ENCODE measurements around the gene PNPLA1. TPM values are rescaled to one million over a fixed set of nuclear protein-coding genes. Genes with fewer than 3 reads are reported as not detected.

PNPLA1 gene
- total RNA-seq, 1 donor from 2014 or later, result not detected

DNA sequence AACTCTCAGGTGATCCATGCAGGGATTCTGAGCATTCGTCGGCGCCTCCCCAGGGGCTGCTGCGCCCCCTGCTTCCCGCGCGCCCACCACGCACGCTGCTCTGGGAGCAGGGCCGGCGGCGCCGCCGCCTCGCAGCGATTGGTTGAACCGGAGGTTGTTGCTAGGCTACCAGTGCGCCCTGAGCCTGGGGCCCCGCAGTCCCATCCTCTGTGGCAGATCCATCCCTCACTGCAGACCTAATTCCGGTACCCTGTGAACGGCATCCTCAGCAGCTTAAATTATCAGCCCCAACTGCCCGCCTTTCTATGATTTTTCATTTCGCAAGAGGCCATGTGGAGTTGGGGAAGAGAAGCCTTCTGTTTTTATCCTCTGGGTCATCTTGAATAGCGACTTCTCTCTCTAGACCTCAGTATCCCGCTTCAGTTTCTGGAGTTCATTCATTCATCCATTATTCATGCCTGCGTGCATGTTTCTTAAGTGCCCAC, 15.4 kb downstream of the PNPLA1 start:
- intact Hi-C loops (cut with micrococcal nuclease), result no loop called here

DNA sequence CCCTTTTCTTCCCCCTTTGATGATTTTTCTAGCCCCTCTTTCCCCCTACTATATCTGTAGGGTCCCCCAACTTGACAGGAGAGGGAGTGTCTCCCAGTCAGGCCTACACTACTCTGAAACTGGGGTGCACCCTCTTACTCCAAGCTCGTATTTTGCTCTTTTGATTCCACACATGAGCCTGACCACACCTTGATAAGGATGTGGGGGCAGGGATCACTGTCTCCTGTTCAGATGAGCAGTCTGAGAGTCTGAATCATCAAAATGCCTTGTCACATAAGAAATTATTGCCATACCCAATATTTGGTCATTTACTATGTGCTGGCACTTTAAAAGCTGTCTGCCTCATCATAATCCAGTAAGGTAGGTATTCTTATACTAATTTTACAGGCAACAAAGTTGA, 15.9 kb downstream of the PNPLA1 start:
- intact Hi-C loops (cut with micrococcal nuclease), result no loop called here

DNA sequence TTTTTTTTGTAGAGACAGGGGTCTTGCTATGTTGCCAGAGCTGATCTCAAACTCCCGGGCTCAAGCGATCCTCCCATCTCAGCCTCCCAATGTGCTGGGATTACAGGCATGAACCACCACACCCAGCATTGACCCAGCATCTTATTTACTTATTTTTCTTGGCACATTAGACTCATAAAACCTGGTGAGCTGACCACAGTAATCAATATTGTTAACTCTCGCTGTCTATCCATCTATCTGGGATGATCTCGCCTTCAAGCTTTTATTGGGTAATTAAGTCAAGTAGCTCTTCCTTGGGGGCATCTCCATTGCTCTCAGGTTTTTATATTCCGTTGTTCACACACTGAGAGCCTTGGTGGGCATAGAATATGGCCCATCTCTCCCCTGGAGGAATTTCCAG, 17.0 kb downstream of the PNPLA1 start:
- intact Hi-C loops (cut with micrococcal nuclease), result no loop called here

DNA sequence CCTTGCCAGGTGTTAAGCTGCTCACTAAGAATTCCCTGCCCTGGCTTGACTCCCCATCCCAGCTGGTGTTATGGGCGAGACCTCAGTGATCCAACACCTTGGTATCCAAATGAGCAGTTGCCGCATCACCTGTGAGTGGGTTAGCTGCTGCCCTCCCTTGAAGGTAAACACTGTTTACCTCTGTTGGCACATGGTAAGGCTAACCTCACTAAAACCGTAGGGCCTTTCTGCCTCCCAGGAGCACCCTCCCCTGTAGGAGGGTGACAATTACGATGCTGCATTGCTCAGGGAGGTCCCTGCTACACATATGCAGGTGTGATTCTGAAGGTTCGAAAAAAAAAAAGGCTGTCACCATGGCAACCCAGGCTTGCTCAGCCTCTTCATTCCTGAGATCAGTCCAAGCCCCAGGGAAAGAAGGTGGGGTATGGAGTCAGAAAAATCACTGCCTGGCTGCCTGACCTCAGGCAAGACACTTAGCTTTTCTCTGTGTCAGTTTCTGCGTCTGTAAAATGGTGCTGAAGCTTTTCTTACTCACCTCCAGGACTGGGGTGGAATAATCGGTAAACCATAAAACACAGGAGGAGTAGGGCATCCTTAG, 19.5 kb downstream of the PNPLA1 start:
- intact Hi-C loops (cut with micrococcal nuclease), result no loop called here

DNA sequence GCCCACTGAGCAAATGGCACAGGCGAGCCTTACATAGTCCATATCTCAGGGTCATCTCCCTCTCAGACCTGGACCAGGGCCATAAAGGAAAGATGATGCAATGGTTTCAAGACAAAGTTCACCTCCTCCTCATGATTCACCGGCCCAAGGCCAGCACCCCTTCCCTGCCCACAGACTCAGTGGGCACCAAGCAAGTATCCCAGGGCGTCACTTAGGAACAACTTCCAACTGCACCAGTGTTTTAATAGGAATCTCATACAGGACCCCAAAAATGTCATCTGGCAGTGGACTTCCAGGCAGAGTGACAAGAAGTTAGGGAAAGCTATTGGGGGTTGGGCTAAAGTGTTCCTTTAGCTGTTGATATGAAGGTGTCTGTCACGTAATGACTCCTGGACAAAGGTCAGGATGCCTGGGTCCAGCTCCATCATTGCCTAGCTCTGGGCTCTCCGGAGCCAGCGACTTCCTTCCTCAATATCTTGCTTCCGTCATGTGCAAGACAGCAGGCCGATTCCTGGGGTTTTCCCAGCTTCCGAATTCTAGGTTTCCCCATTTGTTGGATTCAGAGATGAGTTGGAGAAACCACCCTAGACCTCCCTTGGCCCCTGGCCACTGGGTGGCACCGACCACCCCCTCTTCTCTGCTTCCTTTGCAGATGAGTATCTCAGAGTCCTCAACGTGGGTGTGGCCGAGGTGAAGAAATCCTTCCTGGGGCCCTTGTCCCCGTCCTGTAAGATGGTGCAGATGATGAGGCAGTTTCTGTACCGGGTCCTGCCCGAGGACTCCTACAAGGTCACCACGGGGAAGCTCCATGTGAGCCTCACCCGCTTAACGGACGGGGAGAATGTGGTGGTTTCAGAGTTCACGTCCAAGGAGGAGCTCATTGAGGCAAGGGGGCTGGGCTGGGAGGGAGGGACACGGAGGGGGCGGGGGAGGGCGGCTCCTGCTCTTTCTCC, 21.1 kb downstream of the PNPLA1 start:
- intact Hi-C loops (cut with micrococcal nuclease), result no loop called here

DNA sequence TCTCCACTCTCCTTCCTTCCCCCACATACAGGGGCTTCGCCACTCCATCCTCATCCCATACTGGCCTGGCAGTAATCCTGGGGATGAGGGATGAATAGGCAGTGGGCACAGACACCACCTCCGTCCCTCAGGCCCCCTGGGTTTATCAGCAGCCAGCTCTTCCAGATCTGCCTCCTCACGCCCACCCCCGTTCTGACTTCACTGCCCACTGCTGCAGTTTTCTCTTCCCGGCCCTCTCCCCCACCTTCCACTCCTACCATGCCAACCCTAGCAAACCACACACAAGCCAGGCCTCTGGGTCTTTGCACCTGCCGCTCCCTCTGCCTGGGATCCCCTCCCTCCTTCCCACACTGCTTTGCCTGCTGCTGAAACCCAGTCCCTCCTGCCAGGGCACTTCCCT, 22.3 kb downstream of the PNPLA1 start:
- intact Hi-C loops (cut with micrococcal nuclease), result no loop called here

DNA sequence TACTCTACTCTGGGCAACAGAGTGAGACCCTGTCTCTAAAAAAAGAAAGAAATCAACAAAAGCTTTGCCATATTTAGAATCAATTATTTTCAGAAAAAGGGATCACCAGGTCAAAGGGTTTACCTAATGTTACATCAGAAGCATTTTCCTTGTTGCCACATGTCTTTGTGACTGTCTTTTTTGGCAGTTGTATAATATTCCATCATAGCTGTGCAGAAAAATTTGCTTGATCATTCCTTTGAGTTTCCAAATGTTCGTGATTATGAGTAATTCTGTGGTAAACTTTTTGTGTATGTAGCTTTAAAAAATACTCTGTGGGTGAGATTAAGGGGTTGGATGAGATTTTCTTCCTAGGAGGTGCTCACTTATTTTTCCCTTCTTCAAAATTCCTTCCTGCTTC, 26.4 kb downstream of the PNPLA1 start:
- intact Hi-C loops (cut with micrococcal nuclease), result no loop called here

DNA sequence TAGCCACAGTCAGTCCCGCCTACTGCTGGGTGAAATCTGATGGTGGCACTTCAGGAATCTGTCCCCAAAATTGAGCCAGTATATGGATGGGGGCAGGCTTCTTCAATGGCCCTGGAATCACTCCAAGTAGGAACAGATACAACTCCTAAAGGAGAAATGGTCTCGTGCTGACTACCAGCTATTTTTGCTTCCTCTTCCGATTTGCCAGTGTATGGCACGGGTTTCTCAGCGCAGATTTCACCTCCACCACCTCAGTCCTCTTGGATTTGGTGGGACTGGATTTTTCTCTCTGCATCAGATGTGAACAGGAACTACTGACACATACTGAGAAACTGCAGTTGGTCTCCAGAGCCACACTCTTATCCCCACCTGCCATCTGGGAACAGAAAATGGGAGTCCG, 27.2 kb downstream of the PNPLA1 start:
- intact Hi-C loops (cut with micrococcal nuclease), result no loop called here

DNA sequence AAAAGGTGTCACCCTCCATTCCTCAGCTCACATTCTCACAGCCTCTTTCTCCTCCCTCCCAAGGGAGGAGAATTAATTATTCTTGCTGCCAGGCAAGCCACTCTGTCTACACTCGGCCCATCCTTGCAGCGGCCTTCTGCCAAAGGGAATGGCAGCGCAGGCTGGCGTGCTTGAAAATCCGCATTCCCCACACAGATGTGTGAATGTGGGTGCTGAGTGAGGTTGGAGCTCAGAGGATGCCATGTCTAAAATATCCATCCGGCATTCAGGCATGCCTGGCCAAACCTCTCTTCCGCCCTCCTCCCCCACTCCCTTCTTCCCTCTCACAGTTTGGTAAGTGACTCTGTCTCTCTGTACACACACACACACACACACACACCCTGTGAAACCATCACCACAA, 27.7 kb downstream of the PNPLA1 start:
- intact Hi-C loops (cut with micrococcal nuclease), result no loop called here

DNA sequence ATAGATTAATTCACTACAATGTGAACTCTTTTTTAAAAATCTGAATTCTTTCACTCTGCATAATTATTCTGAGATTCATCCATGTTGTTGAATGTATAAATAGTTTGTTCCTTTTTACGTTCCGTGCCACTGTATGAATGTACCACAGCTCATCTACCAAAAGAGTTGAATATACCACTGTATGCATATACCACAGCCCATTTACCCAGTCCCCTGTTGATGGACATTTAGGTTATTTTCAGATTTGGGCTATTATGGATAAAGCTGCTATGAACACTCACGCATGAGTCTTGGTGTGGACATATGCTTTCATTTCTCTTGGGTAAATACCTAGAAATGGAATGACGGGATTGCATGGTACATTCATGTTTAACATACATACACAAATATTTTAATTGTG, 28.2 kb downstream of the PNPLA1 start:
- intact Hi-C loops (cut with micrococcal nuclease), result no loop called here

DNA sequence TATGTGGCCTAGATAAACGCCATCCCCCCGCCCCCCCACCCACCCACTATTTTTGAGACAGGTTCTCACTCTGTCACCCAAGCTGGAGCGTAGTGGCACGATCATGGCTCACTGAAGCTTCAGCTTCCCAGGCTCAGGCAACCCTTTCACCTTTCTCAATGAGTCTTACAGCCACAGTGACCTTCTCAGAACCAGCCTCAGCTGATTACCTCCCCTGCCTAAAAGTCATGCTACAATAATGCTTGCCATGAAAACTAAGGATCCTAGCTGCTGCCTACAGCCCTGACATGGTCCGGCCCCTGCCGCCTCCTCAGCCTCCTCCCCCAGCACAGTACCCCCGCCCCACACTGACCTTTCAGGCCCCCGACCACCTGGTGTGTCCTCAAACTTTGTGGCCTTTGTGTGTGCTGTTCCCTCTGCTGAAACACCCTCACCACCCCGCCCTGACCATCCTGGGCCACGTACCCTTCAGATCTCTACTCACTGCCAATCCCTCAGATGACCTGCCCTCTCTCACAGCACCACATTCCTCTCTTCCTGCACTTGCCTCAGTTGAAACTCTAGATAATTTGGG, 31.3 kb downstream of the PNPLA1 start:
- intact Hi-C loops (cut with micrococcal nuclease), result no loop called here

DNA sequence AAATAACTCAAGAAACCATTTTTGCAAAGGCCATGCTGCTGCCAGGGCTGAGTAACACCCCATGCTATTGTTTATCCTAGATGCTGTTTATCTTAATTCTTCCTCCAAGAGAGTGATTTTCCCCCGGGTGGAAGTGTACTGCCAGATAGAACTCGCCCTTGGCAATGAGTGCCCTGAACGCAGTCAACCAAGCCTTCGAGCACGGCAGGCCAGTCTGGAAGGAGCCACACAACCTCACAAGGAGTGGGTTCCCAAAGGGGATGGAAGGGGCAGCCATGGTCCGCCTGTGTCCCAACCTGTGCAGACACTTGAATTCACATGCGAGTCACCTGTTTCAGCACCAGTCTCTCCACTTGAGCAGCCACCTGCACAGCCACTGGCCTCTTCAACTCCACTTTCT, 31.9 kb downstream of the PNPLA1 start:
- intact Hi-C loops (cut with micrococcal nuclease), result loop anchor here (1.0 to 2.0 kb wide), 6 partner anchors 36 to 274 kb away; partner anchors contain the start of genes BRPF3 and MAPK14

DNA sequence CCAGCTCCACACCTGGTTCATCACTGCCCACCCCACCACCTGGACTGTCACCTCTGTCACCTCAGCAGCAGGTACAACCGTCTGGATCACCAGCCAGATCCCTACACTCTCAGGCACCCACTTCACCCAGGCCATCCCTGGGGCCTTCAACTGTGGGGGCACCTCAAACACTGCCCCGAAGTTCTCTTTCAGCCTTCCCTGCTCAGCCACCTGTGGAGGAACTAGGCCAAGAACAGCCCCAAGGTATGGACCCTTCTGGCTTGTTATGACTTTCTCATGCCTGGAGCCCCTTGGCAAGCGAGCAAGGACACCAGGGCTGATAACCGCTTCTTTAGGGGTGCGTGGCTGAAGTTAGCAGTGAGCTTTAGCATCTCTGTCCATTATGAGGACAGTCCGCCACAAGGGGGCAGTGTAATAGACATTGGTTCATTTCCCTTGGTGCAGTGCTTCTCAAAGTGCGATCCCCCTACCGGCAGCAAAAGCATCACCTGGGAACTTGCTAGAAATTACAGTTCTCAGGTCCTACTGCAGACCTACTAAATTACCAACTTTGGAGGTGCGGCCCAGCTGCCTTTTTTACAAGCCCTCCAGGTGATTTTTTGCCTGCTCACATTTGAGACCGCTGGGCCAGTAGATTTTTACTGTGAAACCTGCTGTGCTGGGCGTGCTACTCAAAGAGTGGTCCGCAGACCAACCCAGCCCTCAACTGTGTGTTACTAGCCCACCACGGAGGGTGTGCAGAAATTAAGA, 32.5 kb downstream of the PNPLA1 start:
- intact Hi-C loops (cut with micrococcal nuclease), result loop anchor here (1.0 to 2.0 kb wide), 6 partner anchors 35 to 275 kb away; partner anchors contain the start of genes BRPF3 and MAPK14

DNA sequence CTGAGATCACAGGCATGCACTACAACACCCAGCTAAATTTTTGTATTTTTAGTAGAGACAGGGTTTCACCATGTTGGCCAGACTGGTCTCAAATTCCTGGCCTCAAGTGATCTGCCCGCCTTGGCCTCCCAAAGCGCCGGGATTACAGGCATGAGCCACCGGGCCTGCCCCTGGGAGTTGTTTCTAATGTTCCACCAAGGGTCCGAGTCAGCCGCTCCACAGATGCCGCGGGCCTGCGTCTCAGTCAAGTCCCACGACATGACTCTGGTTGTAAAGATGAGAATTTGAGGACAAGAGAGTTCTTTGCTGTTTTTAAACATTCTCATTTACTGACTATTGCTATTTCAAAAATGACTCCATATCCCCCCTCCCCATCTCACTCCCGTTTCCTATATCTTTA, 36.0 kb downstream of the PNPLA1 start:
- intact Hi-C loops (cut with micrococcal nuclease), result no loop called here

DNA sequence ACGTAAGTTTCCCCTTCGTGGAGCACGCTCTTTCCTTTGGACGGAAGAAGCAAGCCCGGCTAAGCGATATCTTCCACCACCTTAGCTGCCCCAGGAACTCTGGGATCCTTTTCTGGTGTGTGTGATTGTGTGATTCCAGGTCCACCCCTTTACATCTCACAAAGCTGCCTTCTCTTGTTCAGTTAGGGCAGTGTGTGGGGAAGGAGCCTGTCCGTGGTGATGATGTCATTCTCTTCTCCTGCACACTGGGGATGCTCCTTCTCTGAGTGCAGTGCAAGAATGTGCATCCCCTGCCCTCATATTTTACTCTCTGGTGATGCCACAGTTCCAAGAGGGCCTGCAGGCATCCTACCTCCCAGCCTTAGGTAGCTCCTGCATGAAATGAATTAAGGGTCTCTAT, 36.5 kb downstream of the PNPLA1 start:
- intact Hi-C loops (cut with micrococcal nuclease), result no loop called here

DNA sequence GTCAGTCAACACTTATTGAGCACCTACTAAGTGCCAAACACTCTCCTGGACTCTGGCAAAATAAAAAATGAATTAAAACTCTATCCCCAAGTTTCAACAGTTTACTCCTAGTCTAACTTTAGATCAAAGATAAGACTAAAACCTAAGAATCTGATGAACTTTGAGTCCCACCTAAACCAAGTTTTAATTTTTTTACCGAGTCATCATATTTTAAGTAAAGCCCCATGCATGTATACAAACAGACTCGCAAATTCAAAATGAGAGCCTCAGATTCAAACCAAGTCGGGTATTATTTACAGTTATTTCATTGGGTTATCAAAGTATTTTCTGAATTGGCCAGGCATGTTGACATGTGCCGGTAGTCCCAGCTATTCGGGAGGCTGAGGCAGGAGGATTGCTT, 38.7 kb downstream of the PNPLA1 start:
- intact Hi-C loops (cut with micrococcal nuclease), result no loop called here

DNA sequence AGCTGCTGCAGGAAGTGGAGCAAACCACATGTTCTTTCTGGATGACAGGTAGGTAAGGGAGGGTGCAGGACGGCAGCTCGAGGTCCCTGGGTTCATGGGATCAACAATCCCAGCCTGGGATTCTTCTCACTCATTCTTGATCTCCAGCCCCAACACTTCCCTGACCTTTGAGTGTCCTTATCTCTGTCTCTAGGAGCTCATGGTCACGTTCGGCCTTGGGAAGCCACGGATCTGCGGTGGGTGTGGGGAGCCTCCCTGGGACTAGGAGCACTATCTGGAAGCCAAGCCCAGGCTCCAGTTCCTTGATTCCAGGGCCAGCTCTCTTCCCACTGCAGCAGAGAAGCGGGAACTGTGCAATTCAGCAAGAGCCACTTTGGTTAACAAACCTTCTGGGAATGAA, 39.3 kb downstream of the PNPLA1 start:
- intact Hi-C loops (cut with micrococcal nuclease), result no loop called here

DNA sequence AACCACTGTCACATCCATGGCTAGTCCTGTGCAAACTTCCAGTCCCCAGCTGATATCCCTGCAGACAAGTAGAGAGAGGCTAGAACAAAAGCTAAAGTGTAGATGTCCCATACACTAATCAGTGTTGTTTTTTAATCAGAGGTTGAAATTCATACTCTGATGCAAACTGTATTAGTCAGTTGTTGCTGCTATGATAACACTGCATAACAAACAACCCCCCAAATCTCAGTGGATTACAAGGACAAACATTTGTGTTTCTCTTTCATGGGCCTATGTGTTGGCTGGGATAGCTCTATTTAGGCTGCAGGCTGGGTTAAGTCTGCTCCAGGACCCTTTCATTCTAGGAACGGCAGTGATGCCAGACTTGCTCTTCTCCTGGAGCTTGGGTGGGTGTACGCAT, 40.0 kb downstream of the PNPLA1 start:
- intact Hi-C loops (cut with micrococcal nuclease), result no loop called here

DNA sequence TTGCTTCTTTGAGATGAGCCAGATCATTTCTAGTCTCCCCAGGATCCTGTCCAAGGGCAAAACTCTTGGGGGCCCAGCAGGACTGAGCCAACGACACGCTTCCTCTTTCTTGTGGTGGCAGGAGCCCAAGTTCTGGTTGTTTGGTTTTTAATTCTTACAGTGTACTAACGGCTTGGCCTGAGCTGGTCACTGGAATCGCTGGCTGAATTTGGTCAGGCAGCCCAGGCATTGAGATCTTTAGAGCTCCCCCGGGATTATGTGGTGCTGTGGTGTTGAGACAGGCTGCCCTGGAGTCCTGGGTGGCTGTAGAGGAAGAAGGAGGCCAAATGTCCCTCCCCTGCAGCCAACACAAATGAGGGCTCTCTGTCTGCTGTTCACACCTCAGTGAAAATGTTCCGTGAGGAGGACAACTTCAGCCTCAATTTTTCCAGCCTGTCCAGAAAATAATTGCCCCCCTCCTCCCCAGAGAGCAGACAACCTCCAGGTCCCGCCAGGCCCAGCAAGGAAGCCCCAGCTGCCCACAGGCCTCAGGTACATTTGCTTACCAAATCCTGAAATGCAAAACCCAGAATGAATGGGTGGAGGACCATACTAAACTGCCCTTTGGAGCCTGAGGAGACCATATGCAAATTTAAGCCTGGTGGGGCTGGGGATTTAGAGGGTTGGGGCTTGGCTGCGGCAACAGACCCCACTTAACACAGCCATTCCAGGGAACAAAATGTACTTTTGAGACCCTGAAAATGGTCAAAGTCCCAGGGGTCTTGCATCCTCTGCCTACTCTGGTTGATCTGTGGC, 43.2 kb downstream of the PNPLA1 start:
- intact Hi-C loops (cut with micrococcal nuclease), result no loop called here

DNA sequence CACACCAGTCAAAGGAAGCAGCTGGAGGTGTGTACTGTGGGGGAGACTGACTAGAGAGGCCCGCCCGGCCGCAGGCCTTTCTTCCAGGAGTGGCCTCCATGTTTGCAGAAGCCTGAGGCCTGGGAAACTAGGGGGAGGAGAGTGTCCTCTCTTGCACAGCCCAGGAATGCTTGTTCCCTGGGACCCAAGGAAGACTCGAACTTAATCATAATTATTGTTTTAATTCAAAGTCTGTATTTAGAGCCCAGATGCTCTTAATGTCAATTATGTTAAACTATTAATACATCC, 43.7 kb downstream of the PNPLA1 start:
- intact Hi-C loops (cut with micrococcal nuclease), result no loop called here

Data from T-helper 1 cell treated with Interleukin-12 subunit alpha and Interleukin-12 subunit beta and Interleukin-4 antibody, amounts not matched to agents 30 ng/mL and 1 ng/mL, for 36 hours (primary cell).